Measurements from ENCODE around the gene CYYR1. TPM values are rescaled to one million over a fixed set of nuclear protein-coding genes. Genes with fewer than 3 reads are reported as not detected.
A peak's percentile ranks its signal among the peaks of the same experiment; 100 is the strongest.
"Not testable (repeated sequence)": the region's sequence is repeated elsewhere in the genome, so short reads cannot be mapped to it uniquely, and the experiment has no call there.

CYYR1 gene
- polyA plus RNA-seq, 5 donors = 73.3 to 94.2 (median 82.5) TPM

- no peak for DNase-seq
These were observed 73.6 kb downstream of the CYYR1 start for GRCh38 chr21:26499495-26499894.

GRCh38 chr21:26495283-26495849 is 77.7 kb downstream of the CYYR1 start:
- no peak for DNase-seq

DNA sequence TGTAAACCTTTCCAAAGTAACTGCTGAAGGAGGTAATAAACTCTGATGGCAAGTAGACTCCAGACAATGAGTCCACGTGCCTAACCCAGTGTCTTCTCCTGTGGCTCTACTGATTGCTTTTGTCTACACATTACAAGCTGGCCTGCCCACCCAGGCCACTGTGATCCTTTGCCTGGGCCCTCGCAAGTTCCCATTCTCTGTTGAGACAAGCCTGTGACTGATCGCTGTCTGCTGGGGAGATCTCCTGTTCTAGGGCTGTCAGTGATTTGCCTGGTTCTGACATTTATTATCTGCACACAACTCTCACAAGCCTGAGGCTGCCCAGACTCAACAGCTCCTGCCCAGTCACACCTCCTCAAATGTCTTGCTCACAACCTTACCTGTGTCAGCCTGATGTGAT is 81.4 kb downstream of the CYYR1 start:
- DNase-seq = no peak

DNA sequence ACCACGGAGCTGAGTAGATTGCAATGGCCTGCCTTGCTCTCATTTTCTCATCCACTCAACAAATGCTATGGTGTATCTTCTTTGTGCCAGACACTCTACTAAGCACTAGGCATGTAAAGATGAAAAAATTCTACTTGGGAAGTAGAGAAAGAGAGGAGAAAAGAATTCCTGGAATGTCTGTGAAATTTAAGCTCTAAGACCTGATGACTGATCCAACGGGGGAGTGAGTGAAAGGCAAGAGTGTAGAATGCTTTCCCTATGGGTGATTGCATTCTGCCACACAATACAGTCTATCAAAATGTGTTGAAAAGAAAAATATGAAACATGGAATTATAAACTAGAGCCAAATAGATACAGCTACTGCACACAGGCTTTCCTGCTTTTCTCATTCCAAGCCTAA is 82.3 kb downstream of the CYYR1 start:
- DNase-seq = no peak

DNA sequence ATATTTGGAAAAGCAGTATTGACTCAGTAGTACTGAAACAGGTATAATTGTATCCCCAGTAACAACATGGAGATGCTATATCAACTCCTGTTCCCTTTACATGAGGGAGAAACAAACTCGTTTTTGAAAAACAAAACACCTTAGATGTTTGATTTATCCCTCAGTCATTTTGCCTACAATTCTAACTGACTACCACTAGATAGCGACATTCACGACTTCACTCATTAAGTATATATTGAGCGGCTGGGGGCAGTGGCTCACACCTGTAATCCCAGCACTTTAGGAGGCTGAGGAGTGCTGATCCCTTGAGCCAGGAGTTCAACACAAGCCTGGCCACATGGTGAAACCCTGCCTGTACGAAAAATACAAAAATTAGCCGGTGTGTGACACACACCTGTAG is 83.3 kb downstream of the CYYR1 start:
- DNase-seq = no peak

- no peak for DNase-seq
These were observed 85.1 kb downstream of the CYYR1 start for GRCh38 chr21:26487981-26488480.

DNA sequence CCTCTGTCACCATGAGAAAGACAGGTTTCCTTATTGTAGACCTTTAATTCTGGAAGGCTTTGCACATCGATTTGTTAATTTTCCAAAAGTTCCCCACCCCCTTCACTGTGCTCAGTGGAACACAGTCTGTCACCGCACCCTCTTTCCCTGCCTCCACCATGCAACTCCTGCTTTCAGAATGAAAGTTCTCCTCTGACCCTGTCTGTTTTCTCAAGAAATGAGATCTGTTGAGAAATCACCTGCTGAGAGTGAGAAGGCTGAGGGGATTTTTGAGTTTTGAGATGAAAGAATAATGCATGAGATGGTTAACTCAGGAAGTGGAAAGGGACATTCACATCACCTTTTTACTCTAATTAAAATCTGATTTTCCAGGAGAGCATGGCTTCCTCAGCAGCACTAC is 99.6 kb downstream of the CYYR1 start:
- DNase-seq = no peak

DNA sequence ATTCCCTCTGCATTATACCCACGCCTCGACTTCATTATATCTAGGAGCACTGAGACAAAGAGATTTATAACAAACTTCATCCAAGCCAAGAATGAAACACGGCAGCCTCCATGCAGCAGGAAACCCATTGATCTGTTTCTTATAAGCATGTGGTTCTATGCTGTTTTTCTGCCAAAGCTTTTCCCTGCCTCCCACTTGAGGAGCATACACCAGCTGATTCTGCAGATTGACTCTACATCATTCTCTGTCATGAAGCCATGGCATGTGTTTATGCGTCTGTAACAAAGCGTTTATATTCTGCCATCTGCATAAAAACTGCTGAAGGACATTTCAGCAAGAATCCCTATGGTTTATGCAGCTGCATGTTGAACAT is 102.0 kb downstream of the CYYR1 start:
- DNase-seq = peak in 1 of 2 donors; percentile 13

DNA sequence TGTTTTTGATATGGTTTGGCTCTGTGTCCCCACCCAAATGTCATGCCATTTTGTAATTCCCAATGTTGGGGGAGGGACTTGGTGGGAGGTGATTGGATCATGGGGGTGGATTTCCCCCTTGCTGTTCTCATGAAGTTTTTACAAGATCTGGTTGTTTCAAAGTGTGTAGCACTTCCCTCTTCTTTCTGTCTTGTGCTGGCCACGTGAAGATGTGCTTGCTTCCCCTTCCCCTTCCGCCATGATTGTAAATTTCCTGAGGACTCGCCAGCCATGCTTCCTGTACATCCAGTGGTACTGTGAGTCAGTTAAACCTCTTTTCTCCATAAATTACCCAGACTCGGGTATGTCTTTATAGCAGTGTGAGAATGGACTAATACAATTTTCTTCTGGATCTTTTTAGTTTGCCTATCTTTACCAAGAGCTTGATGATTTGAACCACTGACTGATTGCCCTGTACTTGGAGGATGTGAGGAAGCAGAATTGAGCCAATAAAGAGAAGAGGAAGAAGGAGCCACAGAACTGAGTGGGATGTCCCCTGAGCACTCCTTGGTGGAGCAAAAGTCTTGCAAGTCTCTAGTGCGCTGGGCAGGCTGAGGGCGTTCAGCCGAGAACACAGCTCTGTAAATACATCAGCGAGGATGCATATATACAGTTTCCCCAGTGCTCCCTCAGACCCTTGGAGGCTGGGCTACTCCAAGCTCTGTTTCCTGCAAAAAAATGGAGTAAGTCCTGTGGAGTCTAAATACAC is 102.6 kb downstream of the CYYR1 start:
- no peak for DNase-seq

DNA sequence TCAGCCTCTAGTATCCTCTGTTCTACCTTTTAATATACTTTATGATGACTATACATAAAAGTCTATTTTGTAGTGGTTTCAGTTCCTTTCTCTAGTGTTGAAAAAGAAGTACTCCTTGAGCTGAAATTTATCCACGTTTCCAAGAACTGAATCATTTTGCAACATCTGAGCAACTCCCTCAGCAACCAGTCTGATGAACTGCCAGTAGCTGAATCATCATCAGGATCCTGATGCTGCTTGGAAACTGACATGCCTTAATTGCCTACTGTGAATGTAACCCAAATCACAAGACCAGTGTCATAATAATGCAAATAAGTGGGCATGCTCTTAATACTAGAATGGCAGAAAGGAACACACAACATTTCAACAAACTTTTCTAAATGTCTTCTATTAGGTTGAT is 103.3 kb downstream of the CYYR1 start:
- peak; percentile 38 to 55 for DNase-seq

- DNase-seq = no peak
These were observed 107.2 kb downstream of the CYYR1 start for GRCh38 chr21:26465916-26466315.

DNA sequence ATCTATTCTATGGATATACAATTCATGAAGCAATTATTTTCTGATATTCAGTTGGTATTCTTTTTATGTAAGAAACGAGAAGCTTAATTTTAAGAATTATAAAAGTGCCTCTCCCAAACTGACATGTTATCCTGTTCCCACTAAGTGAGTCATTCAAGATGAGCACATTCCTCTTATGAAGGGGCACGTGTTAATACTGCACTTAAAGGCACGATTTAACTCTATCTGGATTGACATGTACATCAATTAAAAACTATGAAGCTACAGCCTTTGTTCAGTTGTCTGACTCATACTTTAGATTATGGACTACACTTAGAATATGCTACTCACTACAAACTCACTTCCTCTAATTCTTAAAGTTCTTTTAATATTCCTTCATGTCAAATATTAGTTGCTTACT is 111.6 kb downstream of the CYYR1 start:
- DNase-seq = no peak

- no peak for DNase-seq
These were observed 112.5 kb downstream of the CYYR1 start for GRCh38 chr21:26460621-26461020.

DNA sequence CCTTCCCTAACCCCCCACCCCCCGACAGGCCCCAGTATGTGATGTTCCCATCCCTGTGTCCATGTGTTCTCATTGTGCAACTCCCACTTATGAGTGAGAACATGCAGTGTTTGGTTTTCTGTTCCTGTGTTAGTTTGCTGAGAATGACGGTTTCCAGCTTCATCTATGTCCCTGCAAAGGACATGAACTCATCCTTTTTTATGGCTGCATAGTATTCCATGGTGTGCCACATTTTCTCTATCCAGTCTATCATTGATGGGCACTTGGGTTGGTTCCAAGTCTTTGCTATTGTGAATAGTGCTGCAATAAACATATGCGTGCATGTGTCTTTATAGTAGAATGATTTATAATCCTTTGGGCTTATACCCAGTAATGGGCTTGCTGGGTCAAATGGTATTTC is 114.2 kb downstream of the CYYR1 start:
- not testable (repeated sequence) for DNase-seq

GRCh38 chr21:26457817-26458216 is 115.3 kb downstream of the CYYR1 start:
- no peak for DNase-seq

DNA sequence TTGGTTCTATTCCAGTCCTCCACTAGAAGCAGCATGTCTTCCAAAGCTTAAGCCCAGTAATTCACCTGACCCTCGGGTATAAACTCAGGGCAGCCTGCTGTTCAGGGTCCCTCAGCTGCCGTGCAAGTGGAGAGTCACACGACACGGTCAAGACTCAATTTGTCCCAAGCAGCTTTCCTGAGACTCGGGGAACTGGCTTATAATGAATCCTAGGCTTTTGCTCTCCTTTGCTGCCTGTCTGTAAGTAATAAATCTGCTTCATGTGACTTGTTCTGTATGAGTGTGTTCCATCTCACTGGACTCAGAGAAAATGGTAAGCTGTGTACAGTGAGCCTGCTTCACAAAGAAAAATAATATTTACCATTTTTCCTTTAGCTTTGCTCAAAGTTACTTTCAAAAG is 119.8 kb downstream of the CYYR1 start:
- DNase-seq = no peak

DNA sequence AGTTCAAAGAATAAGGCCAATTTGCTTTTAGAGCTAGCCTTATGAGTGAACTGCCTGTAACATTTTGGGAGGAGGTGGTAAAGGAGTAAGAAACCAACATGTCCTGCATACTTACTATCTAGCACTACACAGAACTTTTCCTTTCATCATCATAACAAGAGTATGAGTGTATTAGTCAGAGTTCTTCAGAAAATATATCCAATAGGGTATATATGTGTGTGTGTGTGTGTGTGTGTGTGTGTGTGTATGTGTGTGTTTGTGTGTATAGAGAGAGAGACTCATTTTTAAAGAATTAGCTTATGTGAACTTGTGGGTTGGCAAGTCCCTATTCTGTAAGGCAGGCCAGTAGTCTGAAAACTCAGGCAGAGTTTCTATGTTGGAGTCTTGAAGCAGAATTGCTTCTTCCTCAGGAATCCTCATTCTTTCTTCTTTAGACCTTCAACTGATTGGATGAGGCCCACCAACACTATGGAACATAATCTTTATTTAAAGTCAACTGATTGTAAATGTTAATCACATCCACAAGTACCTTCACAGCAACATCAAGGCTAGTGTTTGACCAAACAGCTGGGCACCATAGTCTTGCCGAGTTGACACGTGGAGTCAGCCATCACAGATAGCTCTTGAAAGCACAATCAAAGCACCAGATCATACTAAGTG is 121.9 kb downstream of the CYYR1 start:
- DNase-seq = no peak

- DNase-seq = peak; percentile 32 to 39
These were observed 123.9 kb downstream of the CYYR1 start for GRCh38 chr21:26449161-26449560.

DNA sequence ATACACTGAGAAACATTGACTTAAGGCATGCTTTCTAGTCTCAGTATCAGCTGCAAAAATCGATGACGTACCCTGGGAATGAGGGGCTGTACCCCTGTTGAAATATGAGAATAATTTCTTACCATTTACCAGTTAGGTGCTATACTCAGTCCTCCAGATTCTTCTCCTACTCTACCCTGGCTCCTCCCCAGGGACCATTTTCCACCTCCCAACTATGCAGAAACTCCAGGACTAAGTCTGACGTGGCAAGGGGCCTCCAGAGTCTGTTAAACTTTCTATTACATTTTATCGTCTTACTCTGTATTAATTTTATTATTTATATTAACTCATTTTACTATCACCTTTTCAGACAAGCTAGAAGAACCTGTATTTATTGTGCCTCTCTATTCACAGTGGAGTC is 124.3 kb downstream of the CYYR1 start:
- DNase-seq = no peak

DNA sequence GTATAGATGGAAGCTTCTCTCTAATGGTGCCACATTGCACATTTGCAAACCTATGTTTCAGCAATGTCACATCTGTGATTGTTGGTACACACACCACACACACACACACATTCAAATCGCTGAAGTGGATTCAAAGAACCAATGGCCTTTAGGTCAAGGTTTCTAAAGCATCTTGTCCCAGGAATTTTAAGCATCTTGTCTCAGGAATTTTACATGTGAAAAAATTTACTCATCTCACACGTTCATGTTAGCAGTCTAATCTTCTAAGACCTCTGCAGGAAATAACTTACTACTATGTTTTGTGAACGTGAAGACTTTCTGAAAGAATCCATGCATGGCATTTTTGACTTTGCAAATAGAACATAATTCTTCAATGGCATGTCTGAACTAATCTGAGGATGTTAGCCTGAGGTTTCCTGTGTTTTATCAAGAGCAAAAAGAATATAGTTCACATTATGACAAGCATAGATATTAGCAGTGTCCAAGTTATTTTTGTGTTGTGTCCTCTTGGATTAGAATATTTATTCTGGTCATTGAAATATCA is 125.1 kb downstream of the CYYR1 start:
- DNase-seq = no peak

DNA sequence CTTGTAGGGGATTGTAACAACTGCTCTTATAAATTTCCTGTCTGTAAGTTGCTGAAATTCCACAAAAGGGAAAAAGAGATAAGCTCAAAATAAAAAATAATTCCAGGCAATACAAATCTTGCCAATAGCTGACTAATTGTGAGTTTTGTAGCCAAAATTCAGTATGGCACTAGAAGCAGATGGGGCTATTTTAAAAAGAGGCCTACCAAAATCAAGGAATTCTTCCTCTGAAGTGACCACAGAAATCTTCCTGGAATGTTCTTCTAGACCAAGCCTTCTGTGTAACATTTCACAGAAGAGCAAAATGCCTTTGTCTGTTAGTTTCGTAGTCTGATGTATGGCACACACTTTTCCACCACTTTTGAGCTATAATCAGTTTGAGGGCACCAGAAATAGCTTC is 127.6 kb downstream of the CYYR1 start:
- DNase-seq = no peak

- DNase-seq = no peak
These were observed 128.4 kb downstream of the CYYR1 start for GRCh38 chr21:26444646-26445045.

DNA sequence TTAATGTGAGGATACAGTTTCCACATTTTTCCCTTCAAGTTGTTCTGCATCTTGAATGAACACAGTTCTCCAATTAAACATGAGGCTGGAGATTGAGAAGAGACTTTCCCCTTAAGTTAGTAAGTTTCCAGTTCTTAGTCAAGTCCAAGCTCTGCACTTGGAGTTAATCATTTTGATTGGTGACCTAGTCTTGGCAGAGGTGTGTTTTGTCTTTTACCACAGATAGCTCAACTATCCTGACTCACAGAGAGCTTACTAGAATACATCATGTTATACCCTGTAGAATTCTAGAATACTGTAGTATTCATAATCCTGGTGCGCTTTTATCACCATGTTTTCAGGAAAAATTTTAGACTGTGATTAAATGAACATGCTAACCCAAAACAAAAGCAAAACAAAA is 129.2 kb downstream of the CYYR1 start:
- no peak for DNase-seq

Measured in right lung (tissue), 5 donors.